ENCODE measurements around the gene CLCN2.

GRCh38 chr3:184361932-184362667, 695 bp upstream of the CLCN2 start:
- TF ChIP-seq EZH2 (optimal IDR thresholded peaks at IDR 0.05; ENCODE audit: low read depth, low read length) (no peak), CTCF (IDR thresholded peaks at IDR 0.05; ENCODE audit: low read length) (no peak)
